KG1 (cell line): Measurements from ENCODE around the gene PEF1.

ENCODE experiments used
- DNase-seq: peaks from one replicate; lab custom pipeline; 2025; lab: John Stamatoyannopoulos, UW

PEF1 gene

GRCh38 chr1:31627930-31628559 lies 16.6 kb downstream of the PEF1 start:
- no peak for DNase-seq

GRCh38 chr1:31627301-31627929 lies 17.3 kb downstream of the PEF1 start:
- no peak for DNase-seq

DNA sequence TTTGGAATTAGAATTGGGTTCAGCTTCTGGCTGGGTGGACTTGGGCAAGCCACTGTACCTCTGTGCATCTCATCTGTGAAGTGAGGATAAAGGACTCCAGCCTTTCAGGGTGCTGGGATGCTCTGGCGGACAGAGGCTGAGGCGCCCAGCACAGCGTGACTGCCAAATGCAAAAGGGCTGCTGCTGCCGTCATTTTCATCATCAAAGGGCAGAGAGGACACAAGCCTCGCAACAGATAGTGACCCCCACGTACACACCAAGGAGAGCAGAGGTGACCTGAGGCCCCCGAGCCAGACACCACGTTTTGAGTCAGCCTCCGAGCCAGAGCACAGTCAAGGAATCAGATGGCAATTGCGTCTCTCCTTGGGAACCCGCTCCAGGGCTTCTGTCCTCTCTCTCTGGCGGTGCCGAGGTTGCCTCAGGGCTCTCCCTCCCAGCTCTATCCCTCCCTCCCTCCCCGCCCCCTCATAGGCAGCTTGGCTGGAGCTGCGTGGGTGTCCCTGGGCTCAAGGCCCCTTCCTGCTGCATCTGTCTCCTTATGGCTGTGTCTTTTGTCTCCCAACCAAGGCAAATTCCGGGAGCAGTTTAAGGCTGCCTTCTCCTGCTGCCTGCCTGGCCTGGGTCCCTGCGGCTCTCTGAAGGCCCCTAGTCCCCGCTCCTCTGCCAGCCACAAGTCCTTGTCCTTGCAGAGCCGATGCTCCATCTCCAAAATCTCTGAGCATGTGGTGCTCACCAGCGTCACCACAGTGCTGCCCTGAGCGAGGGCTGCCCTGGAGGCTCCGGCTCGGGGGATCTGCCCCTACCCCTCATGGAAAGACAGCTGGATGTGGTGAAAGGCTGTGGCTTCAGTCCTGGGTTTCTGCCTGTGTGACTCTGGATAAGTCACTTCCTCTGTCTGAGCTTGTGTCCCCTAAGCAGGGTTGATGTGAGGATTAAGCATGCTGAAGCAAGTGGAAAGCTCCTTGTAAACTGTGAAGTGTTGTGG lies 18.2 kb downstream of the PEF1 start:
- no peak for DNase-seq

GRCh38 chr1:31625561-31626222 lies 19.0 kb downstream of the PEF1 start:
- no peak for DNase-seq

DNA sequence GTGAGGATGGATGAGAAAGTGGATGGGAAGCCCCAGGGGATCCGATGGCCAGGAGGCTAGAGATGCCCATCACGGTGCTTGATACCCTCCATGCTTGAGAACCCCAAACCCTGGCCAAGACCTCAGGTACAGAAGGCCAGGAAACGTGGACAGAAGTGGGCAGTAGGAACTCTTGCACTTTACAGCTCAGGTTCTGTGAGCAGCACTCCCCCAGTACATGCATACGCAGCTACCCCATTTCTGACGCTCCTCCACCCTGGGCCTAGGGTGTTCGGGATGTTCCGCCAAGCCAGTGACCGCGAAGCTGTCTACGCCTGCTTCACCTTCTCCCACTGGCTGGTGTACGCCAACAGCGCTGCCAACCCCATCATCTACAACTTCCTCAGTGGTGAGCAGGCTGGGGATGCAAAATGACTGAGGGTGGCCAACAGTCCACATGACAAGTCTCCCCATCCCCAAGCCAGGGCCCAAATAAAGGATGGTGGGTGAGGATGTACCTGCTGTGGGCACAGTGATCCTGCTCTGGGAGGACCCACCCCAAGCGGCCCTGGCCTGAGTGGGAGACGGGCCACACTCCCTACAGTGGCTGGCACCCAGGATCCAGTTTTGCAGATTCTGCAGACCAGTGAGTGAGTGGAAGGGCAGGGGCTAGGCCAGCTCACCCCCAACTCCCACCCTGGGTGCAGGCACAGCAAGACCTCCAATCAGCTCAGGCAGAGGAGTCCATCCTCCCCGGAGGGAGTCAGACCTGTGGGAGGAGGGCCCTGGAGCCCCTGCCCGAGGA lies 19.8 kb downstream of the PEF1 start:
- no peak for DNase-seq

DNA sequence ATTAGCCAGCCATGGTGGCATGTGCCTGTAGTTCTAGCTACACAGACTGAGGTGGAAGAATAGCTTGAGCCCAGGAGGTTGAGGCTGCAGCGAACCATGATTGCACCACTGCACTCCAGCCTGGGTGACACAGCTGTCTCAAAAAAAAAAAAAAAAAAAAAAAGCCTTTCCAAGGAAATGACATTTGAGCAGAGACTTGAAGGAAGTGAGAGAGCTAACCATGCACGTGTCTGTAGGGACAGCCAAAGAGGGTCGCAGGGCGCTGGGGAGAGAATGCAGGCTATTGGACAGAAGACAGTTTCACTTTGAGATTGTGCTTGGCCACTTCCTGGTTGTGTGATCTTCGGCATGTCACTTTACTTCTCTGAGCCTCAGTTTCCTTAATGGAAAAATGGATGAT lies 20.4 kb downstream of the PEF1 start:
- DNase-seq, result no peak

GRCh38 chr1:31623365-31623764 lies 21.3 kb downstream of the PEF1 start:
- no peak for DNase-seq

GRCh38 chr1:31621847-31622730 lies 22.6 kb downstream of the PEF1 start:
- DNase-seq, result no peak

DNA sequence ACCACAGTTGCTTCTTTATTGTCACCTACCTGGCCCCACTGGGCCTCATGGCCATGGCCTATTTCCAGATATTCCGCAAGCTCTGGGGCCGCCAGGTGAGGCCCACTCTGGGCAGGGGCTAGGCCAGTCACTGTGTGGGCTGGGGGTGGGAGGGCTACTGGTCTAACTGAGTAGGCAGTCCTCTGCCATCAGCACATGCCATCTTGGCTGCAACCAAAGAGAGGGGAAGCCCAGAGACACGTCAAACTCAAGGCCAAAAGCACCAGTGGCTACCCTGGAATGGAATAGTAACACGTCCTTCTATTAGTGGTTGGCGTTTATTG lies 23.2 kb downstream of the PEF1 start:
- no peak for DNase-seq

DNA sequence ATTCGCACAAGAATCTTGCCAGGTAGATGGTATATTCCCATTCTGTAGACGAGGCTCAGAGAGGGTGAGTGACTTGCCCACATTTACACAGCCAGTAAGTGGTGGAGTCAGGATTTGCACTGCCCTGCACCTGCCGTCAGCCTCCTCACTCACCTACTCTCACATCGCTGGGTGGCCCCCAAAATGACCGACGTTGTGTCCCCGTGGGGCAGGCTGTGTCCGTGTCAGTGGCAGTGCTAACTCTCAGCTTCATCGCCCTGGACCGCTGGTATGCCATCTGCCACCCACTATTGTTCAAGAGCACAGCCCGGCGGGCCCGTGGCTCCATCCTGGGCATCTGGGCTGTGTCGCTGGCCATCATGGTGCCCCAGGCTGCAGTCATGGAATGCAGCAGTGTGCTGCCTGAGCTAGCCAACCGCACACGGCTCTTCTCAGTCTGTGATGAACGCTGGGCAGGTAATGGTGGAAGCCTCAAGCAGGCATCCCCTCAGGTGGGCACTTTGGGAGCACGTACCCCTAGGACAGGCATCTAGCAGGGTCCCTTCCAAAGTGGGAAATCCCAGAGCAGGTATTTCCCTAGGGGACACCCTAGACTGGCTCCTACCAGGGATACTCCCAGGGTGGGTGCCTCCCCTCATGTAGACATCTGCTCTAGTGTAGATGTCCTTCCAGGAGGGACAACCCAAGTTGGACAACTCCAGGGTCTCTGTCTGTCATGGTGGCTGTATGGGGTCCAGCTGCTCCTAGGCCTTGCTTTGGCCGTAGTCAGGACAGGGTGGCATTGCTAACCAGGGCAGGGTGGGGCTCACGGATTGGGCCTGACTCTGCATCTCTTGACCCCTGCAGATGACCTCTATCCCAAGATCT lies 23.8 kb downstream of the PEF1 start:
- no peak for DNase-seq

- no peak for DNase-seq
Measured at GRCh38 chr1:31618916-31619846, 25.5 kb downstream of the PEF1 start.

DNA sequence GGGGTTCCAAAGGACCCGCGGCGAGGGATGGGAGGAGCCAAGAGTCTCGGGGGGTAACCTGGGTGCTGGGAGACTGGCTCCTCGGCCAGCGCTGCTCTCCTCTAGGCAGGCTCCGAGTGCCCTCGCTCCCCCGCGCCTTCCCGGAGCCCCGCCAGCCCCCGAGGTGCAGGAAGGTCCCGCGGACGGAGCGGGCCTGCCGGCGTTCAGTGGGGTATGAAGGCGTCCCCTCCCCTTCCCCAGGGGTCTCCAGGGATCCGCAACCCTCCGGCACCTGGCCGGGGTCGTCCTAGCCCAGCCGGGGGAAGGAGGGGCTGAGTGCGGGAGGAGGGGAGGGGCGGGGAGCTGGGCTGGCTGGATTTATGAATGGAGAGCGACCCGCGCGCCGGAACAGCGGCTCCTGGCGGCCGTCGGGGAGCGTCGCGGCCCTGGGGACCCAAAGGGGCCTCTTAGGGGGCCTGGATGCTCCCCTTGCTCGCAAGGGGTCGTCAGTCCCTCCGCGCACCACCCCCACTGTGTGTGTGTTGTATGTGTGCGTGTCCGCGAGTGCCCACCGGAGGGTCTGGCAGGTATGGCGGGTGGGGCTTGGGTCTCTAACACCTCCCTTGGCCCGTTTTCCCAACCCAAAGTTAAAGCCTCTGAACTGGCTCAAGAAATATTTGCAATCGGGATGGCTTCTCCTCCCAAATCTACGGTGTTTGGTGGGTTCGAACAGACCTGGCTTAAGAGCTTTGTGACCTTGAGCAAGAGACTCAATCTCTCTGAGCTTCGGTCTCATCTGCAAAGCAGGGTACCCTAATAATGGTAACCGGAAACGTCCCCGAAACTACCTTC lies 26.5 kb downstream of the PEF1 start:
- no peak for DNase-seq

- DNase-seq, result no peak
Measured at GRCh38 chr1:31617218-31617915, 27.3 kb downstream of the PEF1 start, which contains the start of gene HCRTR1. Gene HCRTR1 (plus strand): TSS chr1:31617689. CDS start chr1:31619193, 1,504 bp downstream.

- no peak for DNase-seq
Measured at GRCh38 chr1:31615939-31616338, 28.7 kb downstream of the PEF1 start.

DNA sequence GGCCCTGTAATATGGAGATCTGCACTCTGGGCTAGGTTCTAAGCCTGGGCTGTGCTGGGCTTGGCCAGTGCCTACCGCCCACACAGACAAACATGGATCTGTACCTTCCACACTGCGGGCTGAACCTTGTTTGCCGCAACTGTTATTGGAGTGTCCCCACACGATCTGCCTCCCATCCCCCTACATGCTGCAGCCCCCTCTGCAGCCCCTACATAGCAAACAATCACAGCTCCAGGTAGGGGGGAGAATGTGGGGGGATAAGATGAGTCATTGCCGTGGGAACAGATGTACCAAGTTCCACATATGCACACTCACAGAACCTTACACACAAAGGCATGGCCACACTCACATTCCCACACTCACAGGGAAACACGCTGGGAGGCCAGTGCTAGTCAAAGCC lies 29.3 kb downstream of the PEF1 start:
- no peak for DNase-seq

DNA sequence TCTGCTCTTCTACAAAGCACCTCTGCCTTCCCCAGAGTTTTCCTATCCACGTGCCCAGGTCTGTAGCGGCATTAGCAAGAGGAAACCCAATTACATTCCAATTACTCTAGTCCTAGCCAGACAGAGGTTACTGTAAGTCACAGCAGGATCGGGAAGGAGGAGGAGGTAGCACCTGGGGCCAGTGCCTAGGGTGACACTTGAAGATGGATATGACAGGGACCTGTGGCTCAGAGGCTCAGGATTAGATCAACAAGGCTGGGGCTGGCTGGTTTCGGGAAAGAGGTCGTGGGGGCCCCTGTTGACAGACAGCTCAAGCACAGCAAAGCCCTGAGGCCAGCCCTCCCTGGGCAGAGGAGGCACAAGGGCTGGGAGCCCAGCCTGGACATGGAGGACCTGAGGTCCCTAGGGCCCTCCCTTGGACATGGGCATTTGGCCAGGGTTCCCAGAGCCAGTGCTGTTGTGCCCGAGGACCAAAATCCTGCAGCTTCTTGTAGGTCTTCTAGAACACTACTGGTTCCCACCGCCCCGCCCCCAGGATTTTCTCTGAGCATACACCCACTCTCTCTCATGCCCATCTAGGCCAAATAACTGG lies 30.2 kb downstream of the PEF1 start:
- DNase-seq, result no peak
